GM10266 (cell line): ENCODE data around the gene NUMBL.

Experiments
- DNase-seq: peaks from one replicate; pipeline ENCODE4 v3.0.0; 2012; ENCODE audit errors: extremely low spot score
- TF ChIP-seq, protein P1 (sequence below): IDR thresholded peaks from 2 replicates; pipeline ENCODE4 v1.5.1; 2012; ENCODE audit warnings: mild to moderate bottlenecking, low read depth; ENCODE audit not compliant: control insufficient read depth, insufficient read depth; ENCODE audit errors: missing control alignments

The NUMBL gene

DNA sequence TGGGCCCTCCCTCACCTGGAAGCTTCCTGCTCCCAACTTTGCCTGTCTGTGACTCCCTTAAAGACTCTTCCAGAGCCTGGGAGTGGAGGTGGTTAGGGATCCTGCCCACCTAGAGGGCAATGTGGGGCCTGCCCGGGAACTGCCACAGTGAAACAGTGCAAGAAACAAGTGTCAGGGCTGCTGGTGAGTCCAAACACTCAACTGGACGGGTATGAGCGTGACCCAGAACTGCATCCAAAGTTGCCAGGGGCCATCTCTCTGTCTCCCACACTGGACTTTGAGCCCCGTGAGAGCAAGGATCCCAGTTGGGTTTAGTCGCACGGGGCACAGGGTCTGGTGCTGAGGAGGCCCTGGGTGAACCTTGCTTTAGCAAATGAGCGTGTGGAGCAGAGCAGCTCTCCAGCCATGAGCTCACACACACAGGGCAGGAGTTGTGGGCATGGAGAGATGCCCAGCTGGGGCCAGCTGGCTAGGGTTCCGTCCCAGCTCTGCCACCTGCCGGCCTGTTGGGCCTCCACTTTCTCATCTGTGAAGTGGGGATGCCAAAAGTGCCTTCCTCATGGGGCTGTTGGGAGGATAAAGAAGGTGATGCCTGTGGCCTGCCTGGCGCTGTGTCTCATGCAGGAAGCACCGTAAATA lies 2.8 kb upstream of the NUMBL start:
- TF ChIP-seq, protein P1, sequence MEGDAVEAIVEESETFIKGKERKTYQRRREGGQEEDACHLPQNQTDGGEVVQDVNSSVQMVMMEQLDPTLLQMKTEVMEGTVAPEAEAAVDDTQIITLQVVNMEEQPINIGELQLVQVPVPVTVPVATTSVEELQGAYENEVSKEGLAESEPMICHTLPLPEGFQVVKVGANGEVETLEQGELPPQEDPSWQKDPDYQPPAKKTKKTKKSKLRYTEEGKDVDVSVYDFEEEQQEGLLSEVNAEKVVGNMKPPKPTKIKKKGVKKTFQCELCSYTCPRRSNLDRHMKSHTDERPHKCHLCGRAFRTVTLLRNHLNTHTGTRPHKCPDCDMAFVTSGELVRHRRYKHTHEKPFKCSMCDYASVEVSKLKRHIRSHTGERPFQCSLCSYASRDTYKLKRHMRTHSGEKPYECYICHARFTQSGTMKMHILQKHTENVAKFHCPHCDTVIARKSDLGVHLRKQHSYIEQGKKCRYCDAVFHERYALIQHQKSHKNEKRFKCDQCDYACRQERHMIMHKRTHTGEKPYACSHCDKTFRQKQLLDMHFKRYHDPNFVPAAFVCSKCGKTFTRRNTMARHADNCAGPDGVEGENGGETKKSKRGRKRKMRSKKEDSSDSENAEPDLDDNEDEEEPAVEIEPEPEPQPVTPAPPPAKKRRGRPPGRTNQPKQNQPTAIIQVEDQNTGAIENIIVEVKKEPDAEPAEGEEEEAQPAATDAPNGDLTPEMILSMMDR: no peak
- no peak for DNase-seq

DNA sequence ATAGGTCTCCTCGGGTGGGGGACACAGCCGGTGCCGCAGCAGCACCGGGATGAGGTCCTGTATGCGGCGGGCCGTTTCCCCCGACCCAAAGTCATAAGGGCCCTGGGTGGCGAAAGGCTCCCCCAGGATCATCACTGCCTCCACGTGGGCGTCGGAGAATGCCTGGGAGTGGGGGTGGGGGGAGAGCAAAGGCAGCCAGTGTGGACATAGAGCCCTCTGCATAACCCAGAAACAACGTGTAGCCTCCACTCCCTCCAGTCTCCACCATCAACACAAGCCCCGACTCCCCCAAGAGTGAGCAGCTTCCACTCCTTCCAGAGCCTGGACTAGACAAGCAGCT lies 1.7 kb upstream of the NUMBL start:
- DNase-seq: no peak
- TF ChIP-seq, protein P1: no peak

DNA sequence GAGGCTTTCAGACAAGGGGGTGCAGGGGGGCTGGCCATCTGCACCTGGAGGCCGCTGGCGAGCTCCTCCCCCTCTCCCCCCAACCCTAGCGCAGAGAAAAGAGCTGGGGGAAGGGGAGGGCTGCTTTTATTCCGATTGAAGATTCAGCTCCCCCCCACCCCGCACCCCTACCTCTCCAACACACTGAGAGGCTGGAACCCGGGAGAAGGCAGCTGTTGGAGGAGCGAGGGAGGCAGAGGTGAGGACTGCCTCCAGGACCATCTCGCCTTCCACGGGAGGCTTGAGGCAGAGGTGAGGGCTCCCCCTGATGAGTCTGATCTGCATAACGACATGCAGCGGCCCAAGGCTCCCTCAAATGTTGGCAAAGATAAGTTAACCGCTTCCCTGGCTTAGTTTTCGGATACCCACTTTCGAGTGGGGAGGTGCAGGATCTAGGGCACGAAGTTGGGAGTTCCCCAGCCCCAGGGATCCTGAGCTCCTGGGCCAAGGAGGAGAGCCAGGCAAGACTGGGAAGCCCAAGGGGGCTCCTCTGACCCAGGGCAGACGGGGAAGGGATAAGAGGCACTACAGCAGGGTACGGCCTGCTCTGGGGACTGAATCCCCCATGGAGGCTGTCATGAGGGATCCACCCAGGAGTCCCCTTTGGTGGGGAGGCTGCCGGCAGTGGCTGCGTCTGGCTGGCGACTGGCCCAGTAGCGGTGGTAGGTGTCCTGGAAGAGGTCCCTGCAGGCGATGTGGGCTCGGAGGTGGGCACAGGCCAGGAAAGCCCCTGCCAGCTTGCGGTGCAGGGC lies 1.2 kb upstream of the NUMBL start:
- DNase-seq: no peak

DNA sequence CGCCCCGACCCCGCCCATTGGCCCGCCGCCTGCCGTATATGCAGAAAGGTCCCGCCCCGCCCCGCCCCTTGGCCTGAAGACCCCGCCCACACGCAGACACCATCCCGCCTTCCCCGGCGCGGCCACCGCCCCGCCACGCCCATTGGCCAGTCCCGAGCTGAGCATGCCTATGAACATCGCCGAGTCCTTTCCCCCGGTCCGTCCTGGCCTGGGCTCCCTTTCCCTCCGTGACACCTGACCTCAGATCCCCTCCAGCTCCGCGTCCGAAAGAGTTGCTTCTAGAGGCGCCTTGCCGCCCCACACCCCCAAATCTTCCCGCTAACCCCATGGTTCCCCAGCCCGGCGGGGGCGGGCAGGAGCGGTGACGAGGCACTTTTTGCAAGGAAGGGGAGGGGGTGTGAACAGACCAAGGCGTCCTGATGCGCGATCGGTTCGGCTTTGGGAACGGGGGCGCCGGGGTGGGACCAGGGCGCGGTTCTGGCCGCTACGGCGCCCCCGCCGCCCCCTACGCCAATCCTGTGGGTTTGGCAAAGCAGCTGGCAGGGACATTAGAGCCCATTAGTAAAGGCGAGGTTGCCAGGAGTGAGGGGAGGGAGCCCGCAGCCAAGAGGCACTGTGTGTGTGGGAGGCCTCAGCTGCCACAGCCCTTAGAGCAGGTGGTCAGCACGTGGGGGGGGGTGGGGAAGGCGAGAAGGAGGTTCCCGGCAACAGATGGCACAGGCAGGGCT lies 406 bp upstream of the NUMBL start:
- TF ChIP-seq, protein P1: no peak

More for the DNA sequence above, 1.2 kb upstream of the NUMBL start:
- TF ChIP-seq, protein P1: no peak

DNA sequence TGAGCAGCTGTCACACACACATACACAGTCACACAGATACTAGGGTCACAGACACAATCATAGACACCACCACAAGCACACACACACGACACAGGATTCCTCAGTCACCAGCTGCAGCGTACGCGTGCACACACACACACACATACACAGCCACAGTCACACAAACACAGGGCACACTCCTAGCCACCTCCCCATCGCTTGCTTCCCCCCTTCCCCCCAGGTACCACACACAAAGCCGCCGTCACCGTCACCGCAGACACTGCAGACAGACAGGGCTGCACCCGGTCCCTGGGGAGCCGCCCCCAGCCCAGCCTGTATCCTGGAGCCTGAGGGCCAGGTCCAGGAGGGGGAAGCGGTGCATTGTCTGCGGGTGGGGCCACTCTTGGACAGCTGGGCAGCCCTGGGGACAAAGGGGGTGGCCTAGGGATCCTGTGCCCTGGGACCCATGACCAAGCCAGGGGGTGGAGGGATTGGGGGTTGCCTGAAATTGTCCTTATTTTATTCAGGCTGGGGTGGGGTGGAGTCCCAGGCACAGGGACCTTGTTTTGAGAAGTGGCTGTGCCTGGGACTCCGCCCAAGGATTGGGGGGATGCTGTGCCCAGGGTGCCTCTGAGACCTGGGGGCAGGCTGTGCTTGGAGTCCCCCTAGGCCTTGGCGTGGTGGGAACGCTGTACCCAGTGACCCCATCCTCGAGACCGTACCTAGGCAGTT lies 957 bp downstream of the NUMBL start:
- TF ChIP-seq, protein P1: no peak
- DNase-seq: no peak

More for the DNA sequence above, 406 bp upstream of the NUMBL start:
- DNase-seq: peak; percentile 99

DNA sequence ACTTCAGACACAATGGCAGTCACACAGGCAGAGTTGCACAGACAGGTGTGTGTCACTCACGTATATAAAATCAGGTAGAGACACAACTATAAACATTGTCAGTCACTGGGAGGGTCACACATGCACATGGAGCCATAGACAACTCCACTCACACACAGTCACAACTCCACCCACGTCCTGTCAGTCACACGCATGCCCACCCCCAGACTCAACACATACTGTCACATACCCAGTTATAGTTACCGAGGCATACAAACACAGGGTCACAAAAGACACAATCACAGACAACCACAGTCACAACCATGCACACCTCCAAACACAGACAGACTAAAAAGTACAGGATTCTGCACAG lies 1.5 kb downstream of the NUMBL start:
- no peak for DNase-seq
- TF ChIP-seq, protein P1: no peak

DNA sequence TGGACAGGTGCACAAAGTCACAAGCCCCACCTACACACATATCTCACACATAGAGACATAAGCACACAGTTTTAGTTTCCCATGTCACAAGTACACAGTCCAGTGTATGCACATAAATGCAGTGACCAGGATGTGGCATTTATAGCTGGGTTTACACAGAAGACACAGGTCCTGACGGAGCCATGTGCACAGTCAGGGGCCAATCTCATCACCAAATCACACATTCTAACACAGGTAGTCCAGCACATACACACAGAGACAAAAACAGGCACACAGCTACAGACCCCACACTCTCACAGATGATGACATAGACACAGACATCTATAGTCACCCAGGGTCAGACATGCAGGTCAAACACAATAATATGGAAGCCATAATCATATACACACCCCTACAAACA lies 2.1 kb downstream of the NUMBL start:
- TF ChIP-seq, protein P1: no peak
- DNase-seq: no peak
